NCI-H82 treated with DMSO at 0.1 percent for 48 hours (cell line): ENCODE results near the gene DIAPH3.

Experiments
- DNase-seq: peaks from one replicate; lab custom pipeline; 2025; ENCODE audit not compliant: unreplicated experiment; lab: John Stamatoyannopoulos, UW

Gene DIAPH3

GRCh38 chr13:59641817-59642216, 521.9 kb downstream of the DIAPH3 start:
- no peak for DNase-seq

- no peak for DNase-seq
These were observed 522.5 kb downstream of the DIAPH3 start for GRCh38 chr13:59641261-59641660.

GRCh38 chr13:59638404-59638803, 525.3 kb downstream of the DIAPH3 start:
- DNase-seq, result no peak

GRCh38 chr13:59635589-59635988, 528.1 kb downstream of the DIAPH3 start:
- no peak for DNase-seq

GRCh38 chr13:59633290-59633689, 530.4 kb downstream of the DIAPH3 start:
- DNase-seq, result no peak

GRCh38 chr13:59631271-59631670, 532.5 kb downstream of the DIAPH3 start:
- no peak for DNase-seq

- no peak for DNase-seq
These were observed 538.6 kb downstream of the DIAPH3 start for GRCh38 chr13:59625111-59625510.

GRCh38 chr13:59623206-59623915, 540.4 kb downstream of the DIAPH3 start:
- no peak for DNase-seq

- DNase-seq, result no peak
These were observed 542.0 kb downstream of the DIAPH3 start for GRCh38 chr13:59621773-59622172.
